A549 treated with RU486 at 1 μM for 4 hours (cell line): ENCODE measurements around the gene KRTAP12-4. TPM values are rescaled to one million over a fixed set of nuclear protein-coding genes. Genes with fewer than 3 reads are reported as not detected.

ENCODE experiments used
- total RNA-seq: library from RNA; stranded (reverse); fragments of 200-300 nt; extraction: Qiagen RNA extraction; gene quantifications from 5 replicates; pipeline ENCODE4 v1.2.3, GENCODE V29; 2022; ENCODE audit warnings: low read depth

KRTAP12-4 gene
- not detected in 5 replicates for total RNA-seq

DNA sequence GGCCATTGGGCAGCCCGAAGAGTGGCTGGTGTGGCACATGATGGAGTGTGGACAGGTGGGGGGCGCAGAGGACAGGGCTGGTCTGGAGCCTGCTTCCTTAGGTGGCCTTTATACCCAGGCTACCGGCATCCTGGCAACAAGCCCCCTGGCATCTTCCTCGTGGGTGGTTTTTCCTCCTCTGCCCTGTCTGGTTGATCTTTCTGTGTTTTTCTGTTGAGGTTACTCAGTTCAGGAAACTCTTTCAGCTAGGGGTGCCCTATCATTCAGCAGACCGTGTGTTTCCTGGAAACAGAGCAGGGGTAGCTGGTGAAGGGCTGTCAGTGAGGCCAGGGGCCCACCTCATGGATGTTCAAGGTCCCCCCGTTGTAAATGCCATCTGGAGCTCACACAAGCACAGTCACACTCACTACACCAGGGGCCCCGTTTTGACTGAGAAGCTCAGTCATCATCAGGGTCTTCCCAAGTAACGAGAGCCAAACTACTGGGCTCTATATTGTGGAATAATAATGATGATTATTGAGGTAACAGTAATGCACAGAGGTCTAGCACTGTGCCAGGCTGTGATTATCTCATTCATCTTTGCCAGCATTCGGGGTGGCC lies at the start of gene KRTAP12-4:
Gene KRTAP12-4 (minus strand): TSS at position 84 of the 600 bp plus-strand sequence. CDS start 45 bp downstream, at position 39.

DNA sequence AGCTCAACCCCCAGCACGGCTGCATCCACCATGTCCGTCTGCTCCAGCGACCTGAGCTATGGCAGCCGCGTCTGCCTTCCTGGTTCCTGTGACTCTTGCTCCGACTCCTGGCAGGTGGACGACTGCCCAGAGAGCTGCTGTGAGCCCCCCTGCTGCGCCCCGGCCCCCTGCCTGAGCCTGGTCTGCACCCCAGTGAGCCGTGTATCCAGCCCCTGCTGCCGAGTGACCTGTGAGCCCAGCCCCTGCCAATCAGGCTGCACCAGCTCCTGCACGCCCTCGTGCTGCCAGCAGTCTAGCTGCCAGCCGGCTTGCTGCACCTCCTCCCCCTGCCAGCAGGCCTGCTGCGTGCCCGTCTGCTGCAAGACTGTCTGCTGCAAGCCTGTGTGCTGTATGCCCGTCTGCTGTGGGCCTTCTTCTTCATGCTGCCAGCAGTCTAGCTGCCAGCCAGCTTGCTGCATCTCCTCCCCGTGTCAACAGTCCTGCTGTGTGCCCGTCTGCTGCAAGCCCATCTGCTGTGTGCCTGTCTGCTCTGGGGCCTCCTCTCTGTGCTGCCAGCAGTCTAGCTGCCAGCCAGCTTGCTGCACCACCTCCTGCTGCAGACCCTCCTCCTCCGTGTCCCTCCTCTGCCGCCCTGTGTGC lies 42.8 kb upstream of the KRTAP12-4 start, which contains the start of gene KRTAP10-12:
Gene KRTAP10-12 (plus strand): TSS at position 1 of the 639 bp plus-strand sequence. CDS start 30 bp downstream, at position 31.

GRCh38 chr21:44681861-44682579 lies 27.6 kb upstream of the KRTAP12-4 start, which contains the start of gene KRTAP12-1:
KRTAP12-1 (minus strand) TSS chr21:44682163; CDS start chr21:44682123, 40 bp downstream.

DNA sequence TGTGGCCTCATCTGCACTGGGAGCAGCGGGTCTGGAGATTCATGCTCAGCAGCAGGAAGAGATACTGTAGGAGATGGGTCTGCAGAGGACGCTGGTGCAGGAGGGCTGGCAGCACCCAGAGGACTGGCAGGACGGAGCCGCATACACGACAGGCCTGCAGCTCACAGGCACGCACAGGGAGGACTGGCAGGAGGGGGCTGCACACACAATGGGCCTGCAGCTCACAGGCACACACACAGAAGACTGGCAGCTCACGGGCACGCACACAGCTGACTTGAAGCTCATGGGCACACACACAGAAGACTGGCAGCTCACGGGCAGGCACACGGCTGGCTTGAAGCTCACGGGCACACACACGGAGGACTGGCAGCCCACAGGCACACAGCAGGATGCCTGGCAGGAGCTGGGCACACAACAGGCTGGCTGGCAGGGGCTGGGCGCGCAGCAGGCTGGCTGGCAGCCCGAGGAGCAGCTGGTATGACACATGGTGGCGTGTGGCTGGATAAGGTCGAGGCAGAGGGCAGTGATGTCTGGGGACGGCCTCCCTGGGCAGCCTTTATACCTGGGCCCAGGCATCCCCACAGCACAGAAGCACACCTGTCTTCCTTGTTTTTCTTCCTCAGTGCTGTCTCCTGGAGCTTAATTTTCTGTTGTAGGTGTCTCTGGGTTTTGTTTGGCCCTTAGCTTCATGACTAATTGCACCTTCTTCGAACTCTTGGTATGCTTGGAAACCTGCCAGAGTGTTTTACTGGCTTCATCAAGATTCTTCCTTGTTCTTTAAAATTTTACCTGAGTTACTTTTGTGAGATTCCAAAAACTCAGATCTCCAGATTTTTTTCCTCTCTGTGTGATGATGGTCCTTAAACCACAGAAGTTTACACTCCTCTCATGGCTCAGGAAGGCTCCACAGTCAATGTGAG lies 12.2 kb upstream of the KRTAP12-4 start, which contains the start of gene KRTAP12-2:
Gene KRTAP12-2 (minus strand): TSS at position 527 of the 920 bp plus-strand sequence. CDS start 41 bp downstream, at position 486.

GRCh38 chr21:44657635-44658540 lies 3.4 kb upstream of the KRTAP12-4 start, which contains the start of gene KRTAP12-3:
KRTAP12-3 (plus strand) TSS chr21:44657932; CDS start chr21:44657980, 48 bp downstream.

DNA sequence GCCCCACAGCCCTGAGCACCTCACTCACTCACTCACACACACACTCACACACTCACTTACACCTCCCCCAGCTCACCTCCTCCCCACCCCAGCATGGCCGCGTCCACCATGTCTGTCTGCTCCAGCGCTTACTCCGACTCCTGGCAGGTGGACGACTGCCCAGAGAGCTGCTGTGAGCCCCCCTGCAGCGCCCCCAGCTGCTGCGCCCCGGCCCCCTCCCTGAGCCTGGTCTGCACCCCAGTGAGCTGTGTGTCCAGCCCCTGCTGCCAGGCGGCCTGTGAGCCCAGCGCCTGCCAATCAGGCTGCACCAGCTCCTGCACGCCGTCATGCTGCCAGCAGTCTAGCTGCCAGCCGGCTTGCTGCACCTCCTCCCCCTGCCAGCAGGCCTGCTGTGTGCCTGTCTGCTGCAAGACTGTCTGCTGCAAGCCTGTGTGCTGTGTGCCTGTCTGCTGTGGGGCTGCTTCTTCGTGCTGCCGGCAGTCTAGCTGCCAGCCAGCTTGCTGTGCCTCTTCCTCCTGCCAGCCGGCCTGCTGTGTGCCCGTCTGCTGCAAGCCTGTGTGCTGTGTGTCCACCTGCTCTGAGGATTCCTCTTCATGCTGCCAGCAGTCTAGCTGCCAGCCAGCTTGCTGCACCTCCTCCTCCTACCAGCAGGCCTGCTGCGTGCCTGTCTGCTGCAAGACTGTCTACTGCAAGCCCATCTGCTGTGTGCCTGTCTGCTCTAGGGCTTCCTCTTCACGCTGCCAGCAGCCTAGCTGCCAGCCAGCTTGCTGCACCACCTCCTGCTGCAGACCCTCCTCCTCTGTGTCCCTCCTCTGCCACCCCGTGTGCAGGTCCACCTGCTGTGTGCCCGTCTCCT lies 7.9 kb downstream of the KRTAP12-4 start, which contains the start of gene KRTAP10-11:
Gene KRTAP10-11 (plus strand): TSS at position 49 of the 856 bp plus-strand sequence. CDS start 45 bp downstream, at position 94.

GRCh38 chr21:44637018-44637850 lies 17.2 kb downstream of the KRTAP12-4 start, which contains the start of gene KRTAP10-10:
KRTAP10-10 (plus strand) TSS chr21:44637356; CDS start chr21:44637418, 62 bp downstream.

GRCh38 chr21:44626673-44627143 lies 27.8 kb downstream of the KRTAP12-4 start, which contains the start of gene KRTAP10-9:
KRTAP10-9 (plus strand) TSS chr21:44627093; CDS start chr21:44627172, 79 bp downstream.

DNA sequence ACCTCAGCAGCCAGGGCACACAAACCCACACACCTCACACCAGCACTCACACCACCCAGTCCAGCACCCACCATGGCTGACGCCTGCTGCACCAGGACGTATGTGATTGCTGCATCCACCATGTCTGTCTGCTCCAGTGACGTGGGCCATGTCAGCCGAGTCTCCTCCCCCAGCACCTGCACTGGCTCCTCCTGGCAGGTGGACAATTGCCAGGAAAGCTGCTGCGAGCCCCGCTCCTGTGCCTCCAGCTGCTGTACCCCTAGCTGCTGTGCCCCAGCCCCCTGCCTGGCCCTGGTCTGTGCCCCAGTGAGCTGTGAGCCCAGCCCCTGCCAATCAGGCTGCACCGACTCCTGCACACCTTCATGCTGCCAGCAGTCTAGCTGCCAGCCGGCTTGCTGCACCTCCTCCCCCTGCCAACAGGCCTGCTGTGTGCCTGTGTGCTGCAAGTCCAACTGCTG lies 42.4 kb downstream of the KRTAP12-4 start, which contains the start of gene KRTAP10-8:
Gene KRTAP10-8 (plus strand): TSS at position 51 of the 458 bp plus-strand sequence. CDS start 22 bp downstream, at position 73.

Other genes with a start within 250 kb of the KRTAP12-4 start
- gene LRRC3, start 199.1 kb downstream of the KRTAP12-4 start, total RNA-seq: 1.0 to 2.1 TPM (median 1.6 TPM) in 5 replicates
- not detected in 5 replicates for gene KRTAP10-1, start 114.5 kb downstream of the KRTAP12-4 start, total RNA-seq
- gene KRTAP10-2, start 103.2 kb downstream of the KRTAP12-4 start, total RNA-seq: not detected in 5 replicates
- gene KRTAP10-3, start 95.9 kb downstream of the KRTAP12-4 start, total RNA-seq: not detected in 5 replicates
- gene KRTAP10-4, start 80.9 kb downstream of the KRTAP12-4 start, total RNA-seq: not detected in 5 replicates
- not detected in 5 replicates for gene KRTAP10-5, start 74.1 kb downstream of the KRTAP12-4 start, total RNA-seq
- gene KRTAP10-6, start 62.2 kb downstream of the KRTAP12-4 start, total RNA-seq: not detected in 5 replicates
- gene KRTAP10-7, start 54.1 kb downstream of the KRTAP12-4 start, total RNA-seq: not detected in 5 replicates
- gene KRTAP10-8, start 42.6 kb downstream of the KRTAP12-4 start, total RNA-seq: not detected in 5 replicates
- gene KRTAP10-9, start 27.6 kb downstream of the KRTAP12-4 start, total RNA-seq: not detected in 5 replicates
- gene KRTAP10-10, start 17.3 kb downstream of the KRTAP12-4 start, total RNA-seq: not detected in 5 replicates
- gene KRTAP10-11, start 8.2 kb downstream of the KRTAP12-4 start, total RNA-seq: not detected in 5 replicates
- gene KRTAP12-3, start 3.3 kb upstream of the KRTAP12-4 start, total RNA-seq: not detected in 5 replicates
- not detected in 5 replicates for gene KRTAP12-2, start 12.3 kb upstream of the KRTAP12-4 start, total RNA-seq
- gene KRTAP12-1, start 27.5 kb upstream of the KRTAP12-4 start, total RNA-seq: not detected in 5 replicates
- not detected in 5 replicates for gene KRTAP10-12, start 42.5 kb upstream of the KRTAP12-4 start, total RNA-seq
- not detected in 5 replicates for gene TSPEAR, start 56.9 kb upstream of the KRTAP12-4 start, total RNA-seq
- 29.2 to 37.0 TPM (median 35.4 TPM) in 5 replicates for gene UBE2G2, start 147.2 kb upstream of the KRTAP12-4 start, total RNA-seq
- 43.1 to 72.9 TPM (median 70.5 TPM) in 5 replicates for gene SUMO3, start 163.4 kb upstream of the KRTAP12-4 start, total RNA-seq
- gene PTTG1IP, start 219.0 kb upstream of the KRTAP12-4 start, total RNA-seq: 88.0 to 98.1 TPM (median 96.5 TPM) in 5 replicates